Loucy (cell line): ENCODE data around the gene RPS19BP1.

Experiments
- H2AFZ ChIP-seq: fragments of 200-600 bp; sonication (generic); 2 replicates; pipeline ENCODE4 v1.6.0; 2016; ENCODE audit warnings: antibody characterized with exemption, mild to moderate bottlenecking, low read length, moderate library complexity
- H3F3A ChIP-seq: fragments of 200-600 bp; 2 replicates; pipeline ENCODE4 v1.6.0; 2016; ENCODE audit warnings: antibody characterized with exemption, low read depth, mild to moderate bottlenecking
- H3K27me3 ChIP-seq: fragments of 200-600 bp; sonication (generic); 2 replicates; pipeline ENCODE4 v1.6.1; 2014; ENCODE audit warnings: low read length, mild to moderate bottlenecking; ENCODE audit not compliant: insufficient read depth, poor library complexity, severe bottlenecking
- H3K36me3 ChIP-seq: fragments of 200-600 bp; sonication (generic); 2 replicates; pipeline ENCODE4 v1.6.1; 2016; ENCODE audit warnings: low read length; ENCODE audit not compliant: insufficient read depth
- H3K4me1 ChIP-seq: fragments of 200-600 bp; sonication (generic); 2 replicates; pipeline ENCODE4 v1.5.1; 2014; ENCODE audit warnings: low read length, mild to moderate bottlenecking; ENCODE audit not compliant: insufficient read depth, poor library complexity, severe bottlenecking
- H3K4me2 ChIP-seq: fragments of 200-600 bp; sonication (generic); 2 replicates; pipeline ENCODE4 v1.6.0; 2014; ENCODE audit warnings: antibody characterized with exemption, low read length, low read depth, mild to moderate bottlenecking; ENCODE audit not compliant: poor library complexity, severe bottlenecking
- H3K4me3 ChIP-seq: fragments of 200-600 bp; sonication (generic); 2 replicates; pipeline ENCODE4 v1.5.1; 2014; ENCODE audit warnings: low read length, mild to moderate bottlenecking, mixed read lengths; ENCODE audit not compliant: poor library complexity, severe bottlenecking
- H3K79me2 ChIP-seq: fragments of 200-600 bp; sonication (generic); 2 replicates; pipeline ENCODE4 v1.6.1; 2014; ENCODE audit warnings: low read length; ENCODE audit not compliant: insufficient read depth
- H3K9ac ChIP-seq: fragments of 200-600 bp; sonication (generic); 2 replicates; pipeline ENCODE4 v1.6.0; 2014; ENCODE audit warnings: mild to moderate bottlenecking, low read depth, low read length, moderate library complexity; ENCODE audit not compliant: poor library complexity, severe bottlenecking
- H3K9me2 ChIP-seq: fragments of 200-600 bp; sonication (generic); replicated peaks from 2 replicates; pipeline ENCODE4 v1.6.1; 2016; ENCODE audit warnings: low read depth, low read length, mixed read lengths
- H3K9me3 ChIP-seq: fragments of 200-600 bp; sonication (generic); 2 replicates; pipeline ENCODE4 v1.6.1; 2014; ENCODE audit warnings: mild to moderate bottlenecking, antibody characterized with exemption, low read length, low read depth; ENCODE audit not compliant: insufficient read depth
- H4K20me1 ChIP-seq: fragments of 200-600 bp; sonication (generic); 2 replicates; pipeline ENCODE4 v1.6.0; 2014; ENCODE audit warnings: antibody characterized with exemption, low read length, mild to moderate bottlenecking; ENCODE audit not compliant: insufficient read depth, poor library complexity, severe bottlenecking
- CTCF ChIP-seq: fragments of 200-600 bp; sonication (generic); conservative IDR thresholded peaks from 2 replicates; pipeline ENCODE4 v1.5.1; 2014; ENCODE audit warnings: mild to moderate bottlenecking, antibody characterized with exemption, low read length
- EZH2phosphoT487 ChIP-seq: fragments of 200-600 bp; IDR thresholded peaks from 2 replicates; pipeline ENCODE4 v1.6.1; 2018; ENCODE audit warnings: antibody characterized with exemption, mild to moderate bottlenecking, moderate library complexity, borderline replicate concordance

Gene RPS19BP1

GRCh38 chr22:39482768-39483167 is 49.8 kb downstream of the RPS19BP1 start:
- Histone ChIP-seq H2AFZ (no peak overlapping the region), H3K27me3 (no peaks in the 10 kb centered on the region), H3K9me2 (no peaks in the 10 kb centered on the region), H3K4me2 (no peak overlapping the region), H3K9ac (no peak overlapping the region), H3K9me3 (no peaks in the 10 kb centered on the region), H3K36me3 (peaks cover 1% of the 10 kb centered on the region; the same call in 1 of the 2 replicates), H3K4me3 (no peak overlapping the region), H3K4me1 (no peaks in the 10 kb centered on the region), H3F3A (no peaks in the 10 kb centered on the region), H3K79me2 (no peaks in the 10 kb centered on the region), H4K20me1 (peaks cover 2% of the 10 kb centered on the region)
- TF ChIP-seq EZH2phosphoT487: no peak
- TF ChIP-seq CTCF: no peak

- no peaks in the 10 kb centered on the region for H3K79me2 ChIP-seq
- no peak overlapping the region for H3K4me3 ChIP-seq
- H4K20me1 ChIP-seq: peaks cover 2% of the 10 kb centered on the region
- H3K4me2 ChIP-seq: no peak overlapping the region
- no peaks in the 10 kb centered on the region for H3K27me3 ChIP-seq
- H3K4me1 ChIP-seq: no peaks in the 10 kb centered on the region
- H3K9me3 ChIP-seq: no peaks in the 10 kb centered on the region
- no peaks in the 10 kb centered on the region for H3K9me2 ChIP-seq
- peaks cover 4% of the 10 kb centered on the region; the same call in 1 of the 2 replicates for H3K36me3 ChIP-seq
- no peak for TF ChIP-seq CTCF
- no peak for TF ChIP-seq EZH2phosphoT487
- no peaks in the 10 kb centered on the region for H3F3A ChIP-seq
- H3K9ac ChIP-seq: no peak overlapping the region
- H2AFZ ChIP-seq: no peak overlapping the region
Observed at GRCh38 chr22:39481595-39481994, 51.0 kb downstream of the RPS19BP1 start.

GRCh38 chr22:39481054-39481453 is 51.5 kb downstream of the RPS19BP1 start:
- H3K9me2 ChIP-seq: no peaks in the 10 kb centered on the region
- no peak overlapping the region for H3K9ac ChIP-seq
- no peak for TF ChIP-seq CTCF
- no peak for TF ChIP-seq EZH2phosphoT487
- H3K36me3 ChIP-seq: peaks cover 4% of the 10 kb centered on the region; the same call in 1 of the 2 replicates
- H3K4me1 ChIP-seq: no peaks in the 10 kb centered on the region
- H3K79me2 ChIP-seq: no peaks in the 10 kb centered on the region
- no peak overlapping the region for H3K4me3 ChIP-seq
- H2AFZ ChIP-seq: no peak overlapping the region
- H3K9me3 ChIP-seq: no peaks in the 10 kb centered on the region
- H3F3A ChIP-seq: no peaks in the 10 kb centered on the region
- no peaks in the 10 kb centered on the region for H3K27me3 ChIP-seq
- peaks cover 2% of the 10 kb centered on the region for H4K20me1 ChIP-seq
- H3K4me2 ChIP-seq: no peak overlapping the region
